Mucosa of rectum (tissue), 2 donors: Measurements from ENCODE around the gene PDE6D.

Experiments used
- H3K27ac ChIP-seq, 2 donors: one replicate each; pipeline ENCODE4 v1.7.0; 2013; ENCODE audit warnings: inconsistent platforms in 2 of 2, low read depth in 2 of 2, low read length in 2 of 2
- H3K27me3 ChIP-seq, 2 donors: one replicate each; pipeline ENCODE4 v1.7.0; 2013; ENCODE audit warnings: low read length in 2 of 2; ENCODE audit not compliant: control insufficient read depth in 2 of 2, insufficient read depth in 2 of 2
- H3K36me3 ChIP-seq, 2 donors: one replicate each; pipeline ENCODE4 v1.7.0; 2013; ENCODE audit warnings: low read length in 2 of 2; ENCODE audit not compliant: control insufficient read depth in 2 of 2, insufficient read depth in 2 of 2
- H3K4me1 ChIP-seq, 2 donors: one replicate each; pipeline ENCODE4 v1.7.0; 2013; ENCODE audit warnings: low read length in 2 of 2, mild to moderate bottlenecking in 1 of 2; ENCODE audit not compliant: control insufficient read depth in 2 of 2, insufficient read depth in 2 of 2
- H3K4me3 ChIP-seq, 2 donors: one replicate each; pipeline ENCODE4 v1.7.0; 2013; ENCODE audit warnings: low read length in 2 of 2
- H3K9ac ChIP-seq, 2 donors: one replicate each; pipeline ENCODE4 v1.7.0; 2013; ENCODE audit warnings: low read length in 2 of 2, low read depth in 1 of 2, mild to moderate bottlenecking in 1 of 2
- H3K9me3 ChIP-seq, 2 donors: one replicate each; pipeline ENCODE4 v1.7.0; 2013; ENCODE audit warnings: low read length in 2 of 2; ENCODE audit not compliant: control insufficient read depth in 2 of 2
- donor health status: healthy.
- donor health status: Normal muscosa, but diverticular disease.

PDE6D gene

DNA sequence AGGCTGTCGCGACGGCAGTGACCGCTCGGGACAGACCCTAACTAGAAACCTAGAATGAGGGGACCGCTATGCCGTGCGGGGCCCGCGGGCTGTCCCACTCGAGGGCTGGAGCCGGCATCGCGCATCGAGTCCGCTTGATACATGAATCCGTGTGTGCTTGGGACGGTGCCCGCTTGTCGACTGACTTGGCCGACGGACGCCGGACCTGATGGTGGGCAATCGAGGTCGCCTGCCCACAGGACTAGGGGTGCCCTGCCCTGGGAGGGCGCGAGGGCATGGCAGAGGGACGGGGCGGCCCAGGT, 73.5 kb downstream of the PDE6D start:
- Histone ChIP-seq H3K36me3 (peaks cover 7 to 11% of the 10 kb centered on the region in 2 donors), H3K27ac (peak overlapping the region; percentile 100), H3K9ac (peak overlapping the region; percentile 94 to 98), H3K4me1 (peaks cover 26% of the 10 kb centered on the region in 2 donors), H3K4me3 (peak overlapping the region; percentile 86 to 89), H3K27me3 (no peaks in the 10 kb centered on the region), H3K9me3 (no peaks in the 10 kb centered on the region)

DNA sequence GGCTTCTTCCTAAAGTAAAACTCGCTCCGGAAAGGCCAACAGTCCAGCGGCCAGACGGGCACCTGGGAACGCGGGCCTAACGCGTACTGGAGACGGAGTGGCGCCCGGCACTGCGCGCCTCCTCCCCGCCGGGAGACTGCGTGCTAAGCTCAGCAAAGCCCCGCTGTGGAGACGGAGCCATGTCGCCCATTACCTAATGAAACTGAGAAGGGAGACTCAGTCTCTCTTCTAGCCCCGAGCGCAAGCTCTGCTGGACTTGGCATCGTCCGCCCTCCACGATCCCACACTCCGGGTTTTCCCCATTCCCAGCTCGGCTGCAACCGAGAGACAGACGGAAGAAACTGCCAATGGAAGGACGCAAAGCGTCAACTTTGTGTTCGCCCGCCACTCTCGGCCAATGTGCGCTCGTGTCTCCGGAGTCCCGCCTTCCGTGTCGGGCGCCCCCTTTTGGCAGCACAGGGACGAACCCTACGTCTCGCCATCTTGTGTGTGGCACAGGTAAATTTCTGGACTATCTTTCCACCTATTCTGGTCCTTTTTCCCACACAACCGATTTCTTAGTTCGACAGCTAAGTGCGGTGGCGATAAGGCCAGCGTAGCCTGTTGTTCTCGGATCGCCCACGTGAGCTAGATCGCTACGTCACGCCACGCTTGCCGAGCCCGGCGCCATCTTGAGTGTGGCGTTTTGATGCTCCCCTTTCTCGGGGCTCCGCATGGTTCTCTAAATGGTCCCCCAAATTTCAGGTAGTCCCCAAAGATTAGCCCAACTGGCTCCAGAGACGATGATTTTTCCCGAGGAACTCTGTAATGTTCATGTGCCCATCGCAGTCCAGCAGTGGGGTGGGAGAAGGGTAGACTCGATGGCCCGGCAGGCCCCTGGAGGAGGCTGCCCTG, 74.1 kb downstream of the PDE6D start:
- Histone ChIP-seq H3K36me3 (peaks cover 1 to 5% of the 10 kb centered on the region in 2 donors), H3K4me1 (peaks cover 20% of the 10 kb centered on the region in 2 donors), H3K9ac (peak overlapping the region; percentile 94 to 98)

DNA sequence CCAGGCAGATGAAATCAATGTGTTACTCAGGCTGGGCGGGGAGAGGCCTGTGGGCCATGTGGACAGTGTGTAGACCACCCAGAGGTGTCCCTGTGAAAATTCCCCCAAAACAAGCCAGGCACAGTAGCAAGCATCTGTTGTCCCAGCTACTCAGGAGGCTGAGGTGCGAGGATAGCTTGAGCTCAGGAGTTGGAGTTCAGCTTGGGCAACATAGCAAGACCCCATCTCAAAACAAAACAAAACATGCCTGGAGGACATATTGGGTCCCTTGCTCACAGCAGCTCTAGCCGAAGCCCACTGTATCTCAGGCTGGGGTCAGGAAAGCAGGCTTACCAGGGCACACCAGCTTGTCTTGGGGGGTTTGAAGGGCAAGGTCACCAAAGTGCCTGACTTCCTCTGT, 77.1 kb downstream of the PDE6D start:
- Histone ChIP-seq H3K27me3 (no peaks in the 10 kb centered on the region), H3K9me3 (no peaks in the 10 kb centered on the region), H3K4me3 (no peak overlapping the region), H3K9ac (no peak overlapping the region), H3K4me1 (peaks cover 10 to 11% of the 10 kb centered on the region in 2 donors), H3K36me3 (no peaks in the 10 kb centered on the region), H3K27ac (no peak overlapping the region)

More for the DNA sequence above, 74.1 kb downstream of the PDE6D start:
- H3K9me3 ChIP-seq = no peaks in the 10 kb centered on the region
- H3K4me3 ChIP-seq = peak overlapping the region; percentile 86 to 89
- peak overlapping the region; percentile 100 for H3K27ac ChIP-seq
- no peaks in the 10 kb centered on the region for H3K27me3 ChIP-seq

DNA sequence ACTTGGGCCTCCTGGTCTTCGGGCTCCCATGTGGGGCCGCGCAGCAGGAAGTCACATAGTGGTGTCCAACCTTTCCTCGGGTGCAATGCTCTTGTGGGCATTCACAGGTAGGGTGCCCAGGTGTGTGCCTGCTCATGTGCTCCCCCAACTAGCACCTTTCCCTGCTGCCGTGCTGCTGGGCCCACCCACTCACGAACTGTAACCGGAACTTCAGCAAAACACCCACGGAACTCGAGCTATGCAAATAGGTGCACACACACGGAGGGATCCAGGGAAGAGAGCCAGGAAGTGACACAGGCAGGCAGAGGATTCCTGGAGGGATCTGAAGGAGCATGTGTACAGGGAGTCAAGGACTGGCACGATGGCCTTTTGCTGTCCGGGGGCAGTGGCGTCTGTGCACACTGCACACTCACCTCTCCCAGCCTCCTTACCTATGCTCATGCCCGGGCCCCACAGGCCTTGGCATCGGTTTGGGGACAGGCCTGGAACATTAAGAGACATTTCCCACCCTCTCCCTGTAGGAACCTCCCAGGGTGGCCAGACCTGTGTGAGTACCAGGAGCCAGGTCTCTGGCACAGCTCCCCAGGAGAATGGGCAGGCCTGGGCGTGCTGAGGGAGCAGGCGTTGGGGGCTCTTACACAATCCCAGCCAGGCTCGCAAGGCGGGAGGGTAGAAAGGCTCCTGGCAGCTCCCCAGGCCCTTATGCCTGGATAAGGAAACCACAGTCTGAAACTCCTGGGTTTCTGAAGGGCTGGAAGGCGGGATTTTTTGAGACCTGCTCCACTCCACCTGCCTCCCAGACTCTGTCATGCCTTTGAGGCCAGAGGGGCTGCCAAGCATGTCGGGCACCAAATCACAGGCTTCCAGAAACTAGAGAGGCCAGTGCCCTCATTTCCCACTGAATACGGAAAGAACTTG, 79.4 kb downstream of the PDE6D start:
- Histone ChIP-seq H3K4me1 (peaks cover 5 to 10% of the 10 kb centered on the region in 2 donors), H3K27ac (no peak overlapping the region), H3K4me3 (no peak overlapping the region), H3K9ac (no peak overlapping the region), H3K27me3 (no peaks in the 10 kb centered on the region), H3K36me3 (no peaks in the 10 kb centered on the region), H3K9me3 (no peaks in the 10 kb centered on the region)

DNA sequence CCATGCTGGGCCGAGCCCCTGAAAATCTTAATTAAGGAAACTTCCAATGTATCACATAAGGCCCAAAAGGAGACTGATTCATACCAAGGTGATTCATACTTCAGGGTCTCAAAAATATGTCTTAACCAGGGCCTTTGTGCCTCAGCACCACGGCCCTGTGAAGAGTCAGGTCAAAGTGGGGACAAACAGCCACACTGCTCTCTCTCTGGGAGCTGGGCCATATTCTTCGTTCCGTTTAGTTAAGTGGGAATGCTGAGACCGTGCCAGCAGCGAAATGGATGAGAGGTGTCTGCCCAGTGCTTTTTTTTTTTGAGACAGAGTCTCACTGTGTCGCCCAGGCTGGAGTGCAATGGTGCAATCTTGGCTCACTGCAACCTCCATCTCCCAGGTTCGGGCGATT, 82.1 kb downstream of the PDE6D start:
- Histone ChIP-seq H3K4me1 (no peaks in the 10 kb centered on the region), H3K4me3 (no peak overlapping the region), H3K36me3 (no peaks in the 10 kb centered on the region), H3K9ac (no peak overlapping the region), H3K9me3 (no peaks in the 10 kb centered on the region), H3K27ac (no peak overlapping the region), H3K27me3 (no peaks in the 10 kb centered on the region)

GRCh38 chr2:231696004-231696367, 85.1 kb downstream of the PDE6D start:
- H3K4me3 ChIP-seq = no peak overlapping the region
- no peak overlapping the region for H3K27ac ChIP-seq
- peaks cover 0 to 7% of the 10 kb centered on the region in 2 donors for H3K4me1 ChIP-seq
- no peaks in the 10 kb centered on the region for H3K36me3 ChIP-seq
- no peak overlapping the region for H3K9ac ChIP-seq
- no peaks in the 10 kb centered on the region for H3K27me3 ChIP-seq
- H3K9me3 ChIP-seq = no peaks in the 10 kb centered on the region

- Histone ChIP-seq H3K4me1 (peaks cover 0 to 7% of the 10 kb centered on the region in 2 donors), H3K27ac (no peak overlapping the region), H3K9ac (no peak overlapping the region), H3K36me3 (no peaks in the 10 kb centered on the region), H3K9me3 (no peaks in the 10 kb centered on the region), H3K27me3 (no peaks in the 10 kb centered on the region), H3K4me3 (no peak overlapping the region)
These were observed 87.1 kb downstream of the PDE6D start for GRCh38 chr2:231693956-231694355.

GRCh38 chr2:231692847-231693246, 88.2 kb downstream of the PDE6D start:
- Histone ChIP-seq H3K27me3 (no peaks in the 10 kb centered on the region), H3K9ac (no peak overlapping the region), H3K4me1 (peaks cover 0 to 7% of the 10 kb centered on the region in 2 donors), H3K27ac (no peak overlapping the region), H3K9me3 (no peaks in the 10 kb centered on the region), H3K4me3 (no peak overlapping the region), H3K36me3 (no peaks in the 10 kb centered on the region)

DNA sequence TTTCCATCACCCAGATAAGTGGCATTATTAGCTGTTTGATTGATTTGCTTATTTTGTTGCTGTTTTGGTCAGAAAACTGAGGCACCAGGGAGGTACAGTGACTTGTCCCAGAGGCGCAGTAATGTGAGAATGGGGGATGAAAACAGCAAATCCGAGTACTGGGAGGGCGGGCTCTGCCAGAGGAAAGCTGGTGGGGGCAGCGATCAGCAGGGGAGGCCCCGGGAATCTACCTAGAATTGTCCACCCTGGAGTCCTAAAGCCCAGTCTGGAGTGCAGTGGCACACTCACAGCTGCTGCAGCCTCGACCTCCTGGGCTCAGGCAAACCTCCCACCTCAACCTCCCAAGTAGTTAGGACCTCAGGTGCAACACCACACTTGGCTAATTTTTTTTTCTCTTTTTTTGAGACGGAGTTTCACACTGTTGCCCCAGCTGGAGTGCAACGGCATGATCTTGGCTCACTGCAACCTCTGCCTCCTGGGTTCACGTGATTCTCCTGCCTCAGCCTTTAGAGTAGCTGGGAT, 89.8 kb downstream of the PDE6D start:
- H3K27me3 ChIP-seq = no peaks in the 10 kb centered on the region
- H3K27ac ChIP-seq = no peak overlapping the region
- no peak overlapping the region for H3K9ac ChIP-seq
- H3K36me3 ChIP-seq = no peaks in the 10 kb centered on the region
- H3K4me3 ChIP-seq = no peak overlapping the region
- H3K9me3 ChIP-seq = no peaks in the 10 kb centered on the region
- peaks cover 0 to 7% of the 10 kb centered on the region in 2 donors for H3K4me1 ChIP-seq
